GM19397 (cell line): Measurements from ENCODE around the gene KPNA2.
"Not testable (repeated sequence)": the region's sequence is repeated elsewhere in the genome, so short reads cannot be mapped to it uniquely, and the experiment has no call there.

ENCODE experiments used
- ATAC-seq: cut with Tn5 transposase; IDR thresholded peaks from one replicate; pipeline ENCODE4 v1.9.1; 2021; ENCODE audit warnings: mild to moderate bottlenecking, moderate library complexity; ENCODE audit not compliant: unreplicated experiment

KPNA2 gene

DNA sequence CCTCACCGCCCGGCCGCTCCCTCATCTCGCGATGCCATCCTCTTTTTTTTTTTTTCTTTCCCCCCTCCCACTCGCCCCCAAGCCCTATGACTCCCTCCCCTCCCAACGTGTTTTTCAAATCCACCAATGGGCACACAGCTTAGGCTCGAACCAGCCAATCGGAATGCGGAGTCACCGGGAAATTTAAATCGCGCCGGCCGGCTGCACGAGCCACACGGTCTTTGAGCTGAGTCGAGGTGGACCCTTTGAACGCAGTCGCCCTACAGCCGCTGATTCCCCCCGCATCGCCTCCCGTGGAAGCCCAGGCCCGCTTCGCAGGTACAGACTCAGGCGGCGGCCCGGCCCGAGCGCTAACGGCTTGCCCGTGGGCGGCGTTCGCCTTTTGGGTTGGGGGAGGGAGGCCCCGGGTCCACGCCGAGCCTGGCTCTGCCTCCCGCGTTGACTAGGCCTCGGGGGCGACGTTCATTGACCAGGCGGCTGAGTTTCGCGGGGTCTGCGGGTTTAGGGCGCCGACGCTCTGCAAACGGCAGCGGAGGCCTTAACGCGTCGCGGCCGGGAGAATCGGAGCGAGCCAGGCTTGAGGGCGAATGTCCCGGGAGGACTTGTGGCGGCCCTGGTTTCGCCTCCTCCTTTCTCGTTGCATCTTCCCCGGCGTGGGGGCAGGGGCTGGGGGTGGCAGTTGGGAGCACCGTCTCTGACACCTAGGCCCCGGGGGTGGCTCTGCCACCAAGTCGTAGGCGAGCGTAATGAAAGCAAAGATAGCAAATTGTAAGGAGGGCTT is at the start of gene KPNA2:
Gene KPNA2 (plus strand): TSS at position 213 of the 781 bp plus-strand sequence. CDS start 1,398 bp downstream, outside the sequence.
- peak; percentile 88 for ATAC-seq

DNA sequence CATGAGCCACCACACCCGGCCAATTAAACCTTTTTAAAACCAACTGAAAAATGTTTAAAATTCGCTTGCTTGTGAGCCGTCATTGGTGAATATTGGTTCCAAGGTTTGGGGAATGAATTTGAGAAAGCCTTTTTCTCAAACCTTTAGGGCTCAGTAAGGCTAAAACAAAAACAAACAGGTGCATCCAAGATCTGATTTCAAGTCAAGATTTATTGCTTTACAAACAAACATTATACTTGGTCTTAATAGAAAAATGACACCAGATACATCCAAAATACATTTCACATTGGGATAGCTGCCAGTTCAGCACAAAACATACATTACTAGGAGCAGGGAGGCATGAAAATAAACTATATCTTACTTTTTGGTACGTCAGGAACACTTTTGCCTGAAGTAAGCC is 44.6 kb upstream of the KPNA2 start:
- ATAC-seq, result no peak

DNA sequence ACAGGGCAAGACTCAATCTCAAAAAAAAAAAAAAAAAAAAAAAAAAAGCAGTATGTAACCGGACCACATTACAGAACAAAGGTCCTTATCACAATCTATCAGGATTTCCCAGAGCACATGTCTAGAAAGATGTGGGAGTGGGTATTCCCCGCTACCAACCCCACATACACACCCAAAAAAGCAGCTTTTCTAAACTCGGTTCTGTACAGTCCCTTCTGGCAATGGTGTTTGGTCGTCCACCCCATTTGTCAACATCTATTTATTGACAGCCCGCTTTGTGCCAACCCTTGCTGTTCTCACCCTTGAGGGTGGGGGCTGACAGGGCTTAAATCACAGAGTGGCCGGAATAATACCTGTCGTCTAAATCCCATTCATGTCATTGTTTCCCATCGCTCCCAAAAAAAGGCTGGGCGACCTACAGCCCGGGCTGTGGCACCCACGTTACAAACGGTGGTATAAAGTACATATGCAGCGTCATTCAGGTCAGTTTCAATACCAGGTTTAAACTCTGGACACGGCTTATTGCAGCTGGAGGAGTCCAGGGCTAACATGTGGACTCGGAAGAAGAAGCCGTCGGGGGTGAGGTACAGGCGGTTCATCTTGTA is 42.9 kb upstream of the KPNA2 start:
- peak; percentile 7 for ATAC-seq

DNA sequence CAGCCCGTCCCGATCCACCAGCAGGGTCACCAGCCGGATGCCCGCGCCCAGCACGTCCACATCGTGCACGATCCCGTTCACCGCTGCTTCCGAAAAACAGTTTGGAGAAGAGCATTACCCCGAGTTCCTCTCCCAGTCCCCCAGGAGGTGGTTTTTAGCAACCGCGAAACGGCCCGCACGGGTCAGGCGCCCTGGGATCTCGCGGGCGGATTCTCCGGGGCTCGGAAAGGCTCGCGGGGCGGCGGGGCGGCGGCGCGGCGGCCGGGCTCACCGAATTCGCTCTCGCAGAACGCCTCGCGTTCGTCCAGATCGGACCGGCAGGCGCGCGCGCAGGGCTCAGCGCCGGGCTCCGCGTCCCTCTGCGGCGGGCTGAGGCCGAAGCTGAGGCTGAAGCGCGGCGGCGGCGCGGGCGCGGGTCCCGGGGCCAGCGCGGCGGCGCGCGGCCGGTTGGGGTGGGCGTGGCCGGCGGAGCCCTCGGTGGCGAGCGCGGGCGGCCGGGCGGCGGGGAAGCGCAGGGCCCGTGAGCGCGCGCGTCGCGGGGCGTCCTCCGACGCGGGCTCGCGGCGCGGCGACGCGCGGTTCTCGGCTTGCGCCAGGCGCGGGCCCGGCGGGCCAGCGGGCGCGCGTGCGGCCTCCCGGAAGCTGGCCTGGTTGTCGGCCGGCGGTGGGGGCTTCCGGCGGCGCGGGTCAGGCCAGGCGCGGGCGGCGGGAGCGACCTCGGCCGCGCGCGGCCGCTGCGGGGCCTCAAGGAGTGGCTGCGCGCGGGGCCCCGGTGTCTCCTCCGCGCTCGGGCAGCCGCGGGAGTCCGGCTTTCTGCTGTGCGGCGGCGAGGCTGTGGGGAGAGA is 42.2 kb upstream of the KPNA2 start:
- peak; percentile 88 for ATAC-seq

DNA sequence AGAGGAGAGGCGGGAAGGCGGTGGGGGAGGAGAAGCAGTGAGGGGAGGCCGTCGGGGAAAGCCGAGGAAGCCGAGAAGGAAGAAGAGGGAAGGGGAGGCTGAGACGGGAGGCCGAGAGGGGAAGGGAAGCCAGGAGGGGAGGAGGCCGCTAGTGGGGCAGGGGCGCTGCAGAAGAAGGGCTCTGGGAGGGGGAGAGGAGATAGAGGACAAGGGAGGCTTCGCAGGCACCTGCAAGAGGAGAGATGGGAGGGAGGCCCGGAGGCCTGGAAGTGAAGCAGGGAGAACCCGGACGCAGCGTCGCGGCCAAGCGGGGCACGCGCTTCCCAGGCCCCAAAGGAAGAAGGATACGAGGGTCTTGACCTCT is 41.6 kb upstream of the KPNA2 start:
- no peak for ATAC-seq

DNA sequence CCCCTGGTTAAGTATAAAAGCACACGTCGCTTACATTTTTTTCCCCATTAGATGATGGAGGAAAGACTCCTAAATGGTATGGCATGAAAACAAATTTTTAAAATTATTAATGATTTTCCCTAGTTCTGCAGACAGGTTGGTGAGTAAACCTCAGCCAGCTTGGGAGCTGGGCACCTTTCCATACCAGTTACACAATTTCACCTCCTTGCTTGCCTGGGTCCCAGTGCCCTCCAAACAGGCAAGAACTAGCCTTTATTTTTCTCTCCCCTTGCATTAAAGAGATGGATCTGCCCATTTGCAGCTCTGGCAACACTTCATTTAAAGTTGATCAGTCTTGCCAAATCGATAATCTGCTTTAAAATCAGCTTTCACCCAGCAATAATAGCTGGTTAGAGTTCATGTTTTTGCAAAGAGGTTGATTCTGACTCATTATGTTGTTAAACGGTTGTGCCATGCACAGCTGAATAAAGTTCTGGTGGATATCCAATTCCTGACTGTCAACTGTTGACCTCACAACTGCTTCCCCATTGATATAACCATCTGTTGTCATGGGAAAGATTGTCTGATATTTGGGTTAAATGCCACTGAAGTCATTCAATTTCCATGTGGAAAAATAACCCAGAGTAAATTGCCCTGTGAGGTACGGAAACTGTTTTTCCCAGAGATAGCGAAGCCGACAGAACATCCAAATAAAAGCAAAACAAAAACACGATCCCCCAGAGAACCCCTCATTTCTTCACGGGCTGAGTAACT is 40.5 kb upstream of the KPNA2 start:
- ATAC-seq, result no peak

DNA sequence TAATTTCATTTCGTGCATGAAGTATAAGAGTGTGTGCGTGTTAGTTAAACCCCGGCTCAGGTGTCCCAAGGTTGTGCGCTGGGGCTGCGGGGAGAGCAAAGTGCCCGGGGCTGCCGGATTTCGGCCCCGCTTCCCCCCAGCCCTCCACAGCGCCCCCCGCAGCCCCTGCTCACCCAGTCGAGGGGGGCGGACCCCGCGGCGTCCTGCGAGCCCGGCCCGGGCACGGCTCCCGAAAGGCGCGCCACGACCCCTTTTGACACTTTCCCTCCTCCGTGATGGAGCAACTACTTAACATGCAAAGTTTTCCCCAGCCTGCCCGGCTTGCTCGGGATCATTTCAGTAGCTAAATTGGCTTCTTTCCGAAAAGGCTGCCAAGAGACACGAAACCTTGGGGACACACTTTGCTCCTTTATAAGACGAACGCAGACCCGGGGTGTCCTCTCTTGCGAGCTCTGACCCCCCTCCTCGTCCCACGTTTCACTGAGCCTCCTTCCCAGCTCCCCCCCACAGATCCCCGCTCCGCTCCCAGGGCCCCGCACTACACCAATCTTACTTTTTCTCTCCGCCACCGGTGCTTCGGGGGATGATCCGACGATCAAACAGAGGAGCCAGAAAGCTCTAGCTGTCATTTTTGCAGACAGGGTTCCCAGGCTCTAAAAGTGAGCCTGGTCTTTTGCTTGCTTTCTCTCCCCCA is 39.8 kb upstream of the KPNA2 start:
- ATAC-seq, result no peak

DNA sequence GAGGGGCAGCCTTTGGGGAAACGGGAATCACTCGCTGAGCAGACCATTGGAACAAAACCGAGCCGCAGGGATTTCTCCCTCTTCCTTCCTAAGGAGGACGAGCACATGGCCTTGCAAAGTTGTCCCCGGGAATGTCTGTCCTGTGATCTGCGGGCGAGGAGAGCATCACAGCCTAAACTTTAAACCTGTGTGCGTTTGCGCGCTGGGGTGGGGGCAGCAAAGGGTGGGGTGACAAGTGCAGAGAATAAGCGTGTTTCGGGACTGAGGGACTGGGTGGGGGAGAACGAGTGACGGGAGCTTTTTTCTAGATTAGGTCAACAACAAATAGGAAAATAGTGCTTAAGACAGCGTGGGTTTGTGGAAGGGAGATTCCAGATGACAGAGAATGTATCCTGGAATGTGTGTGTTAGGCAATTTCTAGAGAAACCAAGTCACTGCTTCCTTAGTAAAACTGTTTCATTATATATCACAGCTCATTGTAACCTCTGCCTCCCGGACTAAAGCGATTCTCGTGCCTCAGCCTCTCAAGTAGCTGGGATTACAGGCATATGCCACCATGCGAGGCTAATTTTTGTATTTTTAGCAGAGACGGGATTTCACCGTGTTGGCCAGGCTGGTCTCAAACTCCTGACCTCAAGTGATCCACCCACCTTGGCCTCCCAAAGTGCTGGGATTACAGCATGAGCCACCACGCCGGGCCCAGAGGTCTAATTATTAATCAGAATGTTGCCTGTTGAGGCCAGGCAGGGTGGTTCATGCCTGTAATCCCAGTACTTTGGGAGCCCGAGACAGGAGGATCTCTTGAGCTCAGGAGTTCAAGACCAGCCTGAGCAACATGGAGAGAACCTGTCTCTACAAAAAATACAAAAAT is 39.0 kb upstream of the KPNA2 start, which contains the start of gene C17orf58:
Gene C17orf58 (minus strand): TSS at position 169 of the 871 bp plus-strand sequence. CDS start 271 bp downstream, outside the sequence.
- not testable (repeated sequence) for ATAC-seq

DNA sequence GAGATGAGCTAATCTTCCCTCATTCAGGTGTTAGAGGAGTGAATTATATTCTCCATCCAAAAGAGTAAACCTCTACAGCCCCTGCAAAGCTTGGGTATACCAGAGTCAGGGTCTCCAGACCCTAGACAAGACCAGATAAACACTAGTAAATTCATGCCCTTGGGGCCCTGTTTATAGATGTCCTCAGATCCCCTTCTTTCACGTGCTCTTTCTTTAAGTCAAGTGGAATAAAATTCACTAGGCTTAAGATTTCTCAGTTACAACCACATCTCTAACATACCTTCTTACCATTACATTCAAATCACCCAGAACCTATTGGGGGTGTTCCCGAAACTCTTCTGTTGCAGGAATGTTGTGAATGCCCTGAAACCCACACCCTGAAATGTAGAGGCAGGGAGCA is 37.1 kb upstream of the KPNA2 start:
- no peak for ATAC-seq

DNA sequence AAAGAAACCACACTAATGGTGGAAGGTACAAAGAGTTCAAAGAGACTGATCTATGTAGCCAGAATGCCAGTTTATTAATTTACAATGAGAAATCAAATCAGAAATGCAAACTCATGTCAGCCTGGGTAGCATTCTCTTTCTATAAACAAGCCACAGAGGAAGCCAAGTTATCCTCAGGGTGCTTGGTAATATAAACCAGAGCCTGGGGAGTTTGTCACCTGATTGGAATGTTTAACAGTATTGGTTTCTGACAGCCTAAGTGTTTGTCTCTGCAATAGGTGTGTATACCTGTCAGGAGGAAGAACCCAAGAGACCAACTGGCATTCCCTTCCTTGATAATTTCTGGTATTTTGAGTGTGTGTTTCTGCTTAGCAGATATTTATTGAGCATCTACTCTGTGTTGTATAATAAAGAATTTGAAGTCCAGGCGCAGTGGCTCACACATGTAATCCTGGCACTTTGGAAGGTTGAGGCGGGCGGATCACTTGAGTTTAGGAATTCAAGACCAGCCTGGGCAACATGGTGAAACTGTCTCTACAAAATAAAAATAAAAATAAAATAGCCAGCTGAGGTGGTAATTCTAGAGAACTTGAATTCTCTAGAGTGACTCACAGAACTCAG is 36.1 kb upstream of the KPNA2 start:
- ATAC-seq, result no peak

DNA sequence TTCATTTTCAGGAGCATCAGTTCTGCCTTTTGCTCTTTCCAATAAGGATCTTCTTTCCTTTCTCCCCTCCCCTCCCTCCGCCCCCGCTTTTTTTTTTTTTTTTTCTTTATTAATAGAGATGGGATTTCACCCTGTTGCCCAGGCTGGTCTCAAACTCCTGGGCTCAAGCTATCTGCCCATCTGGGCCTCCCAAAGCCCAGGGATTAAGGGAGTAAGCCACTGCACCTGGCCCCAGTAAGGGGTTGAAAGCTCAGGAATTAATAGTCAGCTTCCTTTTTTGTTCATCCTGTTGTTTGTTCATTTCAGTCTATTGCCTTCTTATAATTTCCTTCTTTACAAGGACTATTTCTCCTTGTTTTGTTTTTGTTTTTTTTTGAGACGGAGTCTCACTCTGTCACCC is 31.3 kb upstream of the KPNA2 start:
- no peak for ATAC-seq

DNA sequence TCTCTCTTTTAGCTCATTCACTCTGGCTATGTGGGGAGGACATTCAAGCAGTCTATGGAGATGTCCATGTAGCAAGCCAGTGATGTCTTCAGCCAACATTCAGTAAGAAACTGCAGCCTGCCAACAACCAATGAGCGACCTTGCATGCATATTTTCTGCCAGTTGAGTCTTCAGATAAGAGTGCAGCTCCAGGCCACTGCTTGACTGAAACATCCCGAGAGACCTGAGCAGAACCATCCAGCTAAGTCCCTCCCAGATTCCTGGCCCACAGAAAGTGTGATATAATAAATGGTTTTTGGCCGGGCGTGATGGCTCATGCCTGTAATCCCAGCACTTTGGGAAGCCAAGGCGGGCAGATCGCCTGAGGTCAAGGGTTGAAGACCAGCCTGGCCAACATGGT is 28.7 kb upstream of the KPNA2 start:
- no peak for ATAC-seq

DNA sequence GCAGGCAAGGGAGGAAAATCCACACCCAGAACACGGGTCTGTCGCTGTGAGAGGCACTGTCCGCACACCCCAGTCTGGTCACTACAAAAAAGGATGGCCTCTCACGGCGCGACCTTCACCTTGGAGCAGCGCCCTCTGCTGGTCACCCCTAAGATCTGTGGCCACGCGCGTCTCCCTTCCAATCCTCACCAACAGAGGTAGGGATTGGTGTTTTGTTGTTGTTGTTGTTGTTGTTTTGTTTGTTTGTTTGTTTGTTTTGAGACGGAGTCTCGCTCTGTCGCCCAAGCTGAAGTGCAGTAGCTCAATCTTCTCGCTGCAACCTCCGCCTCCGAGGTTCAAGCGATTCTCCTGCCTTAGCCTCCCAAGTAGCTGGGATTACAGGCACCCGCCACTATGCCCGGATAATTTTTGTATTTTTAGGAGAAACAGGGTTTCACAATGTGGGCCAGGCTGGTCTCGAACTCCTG is 24.3 kb upstream of the KPNA2 start:
- no peak for ATAC-seq

DNA sequence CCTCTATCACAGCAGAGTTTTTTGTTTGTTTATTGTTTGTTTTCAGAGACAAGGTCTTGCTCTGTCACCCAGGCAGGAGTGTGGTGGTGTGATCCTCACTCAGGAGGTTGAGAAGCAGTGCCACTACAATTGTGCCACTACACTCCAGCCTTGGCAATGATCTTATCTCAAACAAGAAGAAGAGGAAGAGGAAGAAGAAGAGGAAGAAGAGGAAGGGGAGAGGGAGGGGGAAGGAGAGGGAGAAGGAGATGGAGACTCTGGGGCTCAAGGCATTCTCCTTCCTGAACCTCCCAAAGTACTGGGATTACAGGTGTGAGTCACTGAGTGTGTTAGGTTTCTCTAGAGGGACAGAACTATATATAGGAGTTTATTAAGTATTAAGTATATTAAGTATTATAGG is 22.1 kb upstream of the KPNA2 start:
- no peak for ATAC-seq

DNA sequence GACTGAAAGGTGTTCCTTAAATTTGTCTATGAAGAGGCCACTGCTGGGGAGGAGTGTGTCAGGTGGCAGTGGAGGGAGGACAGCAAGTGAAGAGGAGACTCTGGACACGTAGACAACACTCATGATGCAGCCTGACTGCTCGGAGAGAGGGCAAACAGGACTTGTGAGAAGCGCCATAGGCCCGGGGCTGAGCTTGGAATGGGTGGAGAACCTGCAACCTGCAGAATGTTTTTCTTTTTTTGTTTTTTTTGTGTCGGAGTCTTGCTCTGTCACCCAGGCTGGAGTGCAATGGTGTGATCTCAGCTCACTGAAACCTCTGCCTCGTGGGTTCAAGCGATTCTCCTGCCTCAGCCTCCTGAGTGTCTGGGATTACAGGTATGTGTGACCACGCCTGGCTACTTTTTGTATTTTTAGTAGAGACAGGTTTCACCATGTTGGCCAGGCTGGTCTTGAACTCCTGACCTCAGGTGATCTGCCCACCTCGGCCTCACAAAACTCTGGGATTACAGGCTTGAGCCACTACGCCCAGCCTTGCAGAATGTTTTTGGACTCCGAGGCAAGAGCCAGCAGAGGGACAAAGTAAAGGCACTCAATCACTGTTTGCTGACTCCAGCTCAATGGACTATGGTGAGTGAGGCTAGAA is 20.3 kb upstream of the KPNA2 start:
- ATAC-seq, result no peak

DNA sequence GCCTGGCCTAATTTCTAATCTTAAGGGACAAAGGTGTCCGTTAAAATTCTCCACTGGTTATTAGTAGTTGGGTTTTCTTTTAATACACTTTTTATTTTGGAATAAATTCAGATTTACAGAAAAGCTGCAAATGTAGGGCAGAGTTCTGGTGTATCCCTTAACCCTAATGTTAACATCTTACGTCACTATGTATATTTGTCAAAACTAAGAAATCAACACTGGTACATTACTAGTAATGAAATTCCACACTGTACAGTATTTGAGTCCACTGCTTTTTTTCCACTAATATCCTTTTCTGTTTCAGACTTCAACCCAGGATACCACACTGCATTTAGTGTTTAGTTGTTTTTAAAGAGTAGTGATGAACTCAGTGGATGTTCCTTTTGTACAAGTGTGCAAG is 18.7 kb upstream of the KPNA2 start:
- no peak for ATAC-seq

DNA sequence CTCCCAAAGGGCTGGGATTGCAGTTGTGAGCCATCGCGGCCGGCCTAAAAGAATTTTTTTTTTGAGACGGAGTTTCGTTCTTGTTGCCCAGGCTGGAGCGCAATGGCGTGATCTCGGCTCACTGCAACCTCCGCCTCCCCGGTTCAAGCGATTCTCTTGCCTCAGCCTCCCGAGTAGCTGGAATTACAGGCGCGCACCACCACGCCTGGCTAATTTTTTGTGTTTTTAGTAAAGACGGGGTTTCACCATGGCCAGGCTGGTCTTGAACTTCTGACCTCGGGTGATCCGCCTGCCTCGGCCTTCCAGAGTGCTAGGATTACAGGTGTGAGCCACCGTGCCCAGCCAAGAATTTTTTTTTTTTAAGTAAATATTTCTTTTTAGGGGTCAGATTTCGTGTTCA is 17.0 kb upstream of the KPNA2 start:
- not testable (repeated sequence) for ATAC-seq

DNA sequence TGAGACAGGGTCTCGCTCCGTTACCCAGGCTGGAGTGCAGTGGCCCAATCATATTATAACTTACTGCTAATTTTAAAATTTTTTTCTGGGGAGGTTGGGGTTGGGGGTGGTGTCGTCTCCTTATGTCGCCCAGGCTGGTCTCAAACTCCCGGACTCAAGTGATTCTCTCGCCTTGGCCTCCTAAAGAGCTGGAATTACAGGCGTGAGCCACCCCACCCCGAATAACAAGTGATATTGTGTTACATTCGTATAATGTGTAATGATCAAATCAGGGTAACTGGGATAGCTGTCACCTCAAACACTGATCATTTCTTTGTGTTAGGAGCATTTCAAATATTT is 16.2 kb upstream of the KPNA2 start:
- no peak for ATAC-seq
